HL-60 (cell line): ENCODE data around the gene FAS.

Experiments
- DNase-seq, 2 experiments: peaks; one replicate each; pipeline ENCODE4 v3.0.0-alpha.2; 2010 to 2020; ENCODE audit warnings: low read depth in 1 of 2, low spot score in 1 of 2
- H3K27ac ChIP-seq: fragments of 250-450 bp; sonication (Bioruptor Pico); replicated peaks from 2 replicates; pipeline ENCODE4 v1.5.1; 2020; ENCODE audit warnings: mild to moderate bottlenecking, moderate library complexity
- H3K27me3 ChIP-seq: fragments of 250-450 bp; sonication (Bioruptor Pico); 2 replicates; pipeline ENCODE4 v1.5.1; 2021; ENCODE audit warnings: mild to moderate bottlenecking, moderate library complexity; ENCODE audit not compliant: insufficient read depth, poor library complexity, severe bottlenecking
- H3K4me3 ChIP-seq: replicated peaks from 2 replicates; pipeline ENCODE4 v1.5.1; 2011; ENCODE audit warnings: mild to moderate bottlenecking, control low read depth, low read length; ENCODE audit not compliant: insufficient read depth
- GABPA ChIP-seq: IDR thresholded peaks from 2 replicates; pipeline ENCODE4 v1.6.1; 2012; ENCODE audit warnings: low read depth
- POLR2AphosphoS5 ChIP-seq: IDR thresholded peaks from 2 replicates; pipeline ENCODE4 v1.6.1; 2012; ENCODE audit warnings: low read depth
- SPI1 ChIP-seq: IDR thresholded peaks from 2 replicates; pipeline ENCODE4 v1.6.1; 2012; ENCODE audit warnings: low read depth, mild to moderate bottlenecking, borderline replicate concordance
- TF ChIP-seq, protein P1 (sequence below): IDR thresholded peaks from 2 replicates; pipeline ENCODE4 v1.6.1; 2012; ENCODE audit warnings: low read depth; ENCODE audit not compliant: insufficient replicate concordance
- TF ChIP-seq, protein P2 (sequence below): IDR thresholded peaks from one replicate; pipeline ENCODE4 v1.5.1; 2011; ENCODE audit warnings: low read length, control low read depth, inconsistent platforms; ENCODE audit not compliant: insufficient read depth

FAS gene

GRCh38 chr10:88953662-88954061 lies 36.9 kb upstream of the FAS start:
- DNase-seq = peak in 1 of 2 experiments; percentile 20
- peak; percentile 56; the same call in 1 of the 2 replicates for TF ChIP-seq SPI1
- TF ChIP-seq, protein P1, sequence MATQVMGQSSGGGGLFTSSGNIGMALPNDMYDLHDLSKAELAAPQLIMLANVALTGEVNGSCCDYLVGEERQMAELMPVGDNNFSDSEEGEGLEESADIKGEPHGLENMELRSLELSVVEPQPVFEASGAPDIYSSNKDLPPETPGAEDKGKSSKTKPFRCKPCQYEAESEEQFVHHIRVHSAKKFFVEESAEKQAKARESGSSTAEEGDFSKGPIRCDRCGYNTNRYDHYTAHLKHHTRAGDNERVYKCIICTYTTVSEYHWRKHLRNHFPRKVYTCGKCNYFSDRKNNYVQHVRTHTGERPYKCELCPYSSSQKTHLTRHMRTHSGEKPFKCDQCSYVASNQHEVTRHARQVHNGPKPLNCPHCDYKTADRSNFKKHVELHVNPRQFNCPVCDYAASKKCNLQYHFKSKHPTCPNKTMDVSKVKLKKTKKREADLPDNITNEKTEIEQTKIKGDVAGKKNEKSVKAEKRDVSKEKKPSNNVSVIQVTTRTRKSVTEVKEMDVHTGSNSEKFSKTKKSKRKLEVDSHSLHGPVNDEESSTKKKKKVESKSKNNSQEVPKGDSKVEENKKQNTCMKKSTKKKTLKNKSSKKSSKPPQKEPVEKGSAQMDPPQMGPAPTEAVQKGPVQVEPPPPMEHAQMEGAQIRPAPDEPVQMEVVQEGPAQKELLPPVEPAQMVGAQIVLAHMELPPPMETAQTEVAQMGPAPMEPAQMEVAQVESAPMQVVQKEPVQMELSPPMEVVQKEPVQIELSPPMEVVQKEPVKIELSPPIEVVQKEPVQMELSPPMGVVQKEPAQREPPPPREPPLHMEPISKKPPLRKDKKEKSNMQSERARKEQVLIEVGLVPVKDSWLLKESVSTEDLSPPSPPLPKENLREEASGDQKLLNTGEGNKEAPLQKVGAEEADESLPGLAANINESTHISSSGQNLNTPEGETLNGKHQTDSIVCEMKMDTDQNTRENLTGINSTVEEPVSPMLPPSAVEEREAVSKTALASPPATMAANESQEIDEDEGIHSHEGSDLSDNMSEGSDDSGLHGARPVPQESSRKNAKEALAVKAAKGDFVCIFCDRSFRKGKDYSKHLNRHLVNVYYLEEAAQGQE = no peak
- H3K27me3 ChIP-seq = no peaks in the 10 kb centered on the region
- no peak overlapping the region for H3K4me3 ChIP-seq
- H3K27ac ChIP-seq = no peak overlapping the region

GRCh38 chr10:88954458-88955083 lies 36.0 kb upstream of the FAS start:
- no peak overlapping the region for H3K27ac ChIP-seq
- TF ChIP-seq, protein P2, sequence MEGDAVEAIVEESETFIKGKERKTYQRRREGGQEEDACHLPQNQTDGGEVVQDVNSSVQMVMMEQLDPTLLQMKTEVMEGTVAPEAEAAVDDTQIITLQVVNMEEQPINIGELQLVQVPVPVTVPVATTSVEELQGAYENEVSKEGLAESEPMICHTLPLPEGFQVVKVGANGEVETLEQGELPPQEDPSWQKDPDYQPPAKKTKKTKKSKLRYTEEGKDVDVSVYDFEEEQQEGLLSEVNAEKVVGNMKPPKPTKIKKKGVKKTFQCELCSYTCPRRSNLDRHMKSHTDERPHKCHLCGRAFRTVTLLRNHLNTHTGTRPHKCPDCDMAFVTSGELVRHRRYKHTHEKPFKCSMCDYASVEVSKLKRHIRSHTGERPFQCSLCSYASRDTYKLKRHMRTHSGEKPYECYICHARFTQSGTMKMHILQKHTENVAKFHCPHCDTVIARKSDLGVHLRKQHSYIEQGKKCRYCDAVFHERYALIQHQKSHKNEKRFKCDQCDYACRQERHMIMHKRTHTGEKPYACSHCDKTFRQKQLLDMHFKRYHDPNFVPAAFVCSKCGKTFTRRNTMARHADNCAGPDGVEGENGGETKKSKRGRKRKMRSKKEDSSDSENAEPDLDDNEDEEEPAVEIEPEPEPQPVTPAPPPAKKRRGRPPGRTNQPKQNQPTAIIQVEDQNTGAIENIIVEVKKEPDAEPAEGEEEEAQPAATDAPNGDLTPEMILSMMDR = no peak
- TF ChIP-seq POLR2AphosphoS5 (no peak), GABPA (no peak), SPI1 (no peak)
- TF ChIP-seq, protein P1 = no peak
- DNase-seq = no peak
- H3K27me3 ChIP-seq = no peaks in the 10 kb centered on the region
- H3K4me3 ChIP-seq = no peak overlapping the region

DNA sequence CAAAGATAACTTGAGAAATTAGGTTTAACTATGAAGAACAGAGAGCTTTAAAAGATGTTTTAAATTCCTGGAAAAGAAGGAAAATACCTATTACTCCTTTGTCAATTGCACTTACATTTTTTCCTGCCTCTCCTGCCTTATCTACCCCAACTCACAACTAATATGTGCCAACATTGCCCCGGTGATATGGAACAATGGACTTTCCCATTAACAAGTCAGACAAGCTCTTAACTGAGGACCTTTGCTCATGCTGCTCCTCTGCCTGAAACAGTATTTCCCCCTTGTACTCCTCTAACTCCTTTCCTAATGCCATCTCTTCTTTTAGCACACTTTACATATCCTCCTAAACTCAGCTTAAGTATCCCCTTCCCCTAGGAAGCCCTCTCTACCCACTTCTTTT lies 33.2 kb upstream of the FAS start:
- DNase-seq = no peak
- Histone ChIP-seq H3K4me3 (no peak overlapping the region), H3K27ac (no peak overlapping the region), H3K27me3 (no peaks in the 10 kb centered on the region)
- TF ChIP-seq GABPA (no peak), SPI1 (no peak), POLR2AphosphoS5 (no peak)
- TF ChIP-seq, protein P2 = no peak
- TF ChIP-seq, protein P1 = no peak

DNA sequence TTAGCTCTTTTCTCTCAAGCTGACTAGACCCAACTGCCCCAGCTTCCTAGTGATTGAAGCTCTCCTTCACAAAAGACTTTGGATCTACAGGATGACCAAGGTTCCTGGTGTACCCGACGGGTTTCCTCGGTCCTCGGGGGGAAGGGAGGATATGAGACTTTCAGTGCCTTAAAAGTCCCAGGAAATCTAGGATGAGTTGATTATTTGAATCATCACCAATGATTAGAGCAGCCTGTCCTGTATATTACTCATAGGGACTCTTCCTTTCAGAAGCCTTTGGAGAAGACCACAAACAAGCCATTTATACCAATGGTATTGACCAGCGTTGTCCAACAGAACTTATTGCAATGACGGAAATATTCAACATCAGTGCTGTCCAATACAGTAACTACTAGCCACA lies 31.9 kb upstream of the FAS start:
- DNase-seq = no peak

More for the DNA sequence above, 31.9 kb upstream of the FAS start:
- no peak overlapping the region for H3K4me3 ChIP-seq
- TF ChIP-seq GABPA (no peak), SPI1 (no peak), POLR2AphosphoS5 (no peak)
- TF ChIP-seq, protein P1 = no peak
- TF ChIP-seq, protein P2 = no peak
- no peaks in the 10 kb centered on the region for H3K27me3 ChIP-seq
- H3K27ac ChIP-seq = no peak overlapping the region
